ENCODE data around the gene FGFR2.

DNA sequence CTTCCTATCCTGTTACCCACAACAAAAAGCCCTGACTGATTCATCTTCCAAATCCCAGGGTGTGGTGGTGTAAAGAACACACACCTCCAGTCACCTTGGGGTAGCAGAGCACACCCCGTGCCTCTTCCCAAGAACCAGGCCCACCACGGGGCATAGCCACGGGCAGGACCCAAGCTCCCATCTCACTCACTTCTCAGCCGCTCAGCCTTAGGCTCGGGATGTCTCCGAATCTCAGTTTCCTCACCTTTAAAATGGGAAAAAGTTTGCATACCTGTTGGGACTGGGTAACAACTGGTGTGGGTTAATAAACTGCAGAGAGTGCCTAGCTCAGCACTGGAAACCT lies 139.0 kb downstream of the FGFR2 start:
- TF ChIP-seq, protein P1, sequence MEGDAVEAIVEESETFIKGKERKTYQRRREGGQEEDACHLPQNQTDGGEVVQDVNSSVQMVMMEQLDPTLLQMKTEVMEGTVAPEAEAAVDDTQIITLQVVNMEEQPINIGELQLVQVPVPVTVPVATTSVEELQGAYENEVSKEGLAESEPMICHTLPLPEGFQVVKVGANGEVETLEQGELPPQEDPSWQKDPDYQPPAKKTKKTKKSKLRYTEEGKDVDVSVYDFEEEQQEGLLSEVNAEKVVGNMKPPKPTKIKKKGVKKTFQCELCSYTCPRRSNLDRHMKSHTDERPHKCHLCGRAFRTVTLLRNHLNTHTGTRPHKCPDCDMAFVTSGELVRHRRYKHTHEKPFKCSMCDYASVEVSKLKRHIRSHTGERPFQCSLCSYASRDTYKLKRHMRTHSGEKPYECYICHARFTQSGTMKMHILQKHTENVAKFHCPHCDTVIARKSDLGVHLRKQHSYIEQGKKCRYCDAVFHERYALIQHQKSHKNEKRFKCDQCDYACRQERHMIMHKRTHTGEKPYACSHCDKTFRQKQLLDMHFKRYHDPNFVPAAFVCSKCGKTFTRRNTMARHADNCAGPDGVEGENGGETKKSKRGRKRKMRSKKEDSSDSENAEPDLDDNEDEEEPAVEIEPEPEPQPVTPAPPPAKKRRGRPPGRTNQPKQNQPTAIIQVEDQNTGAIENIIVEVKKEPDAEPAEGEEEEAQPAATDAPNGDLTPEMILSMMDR (IDR thresholded peaks at IDR 0.05; ENCODE audit: low read depth, low read length): no peak
- no peak for TF ChIP-seq POLR2A (IDR thresholded peaks at IDR 0.05; ENCODE audit: extremely low read depth, insufficient read length)

Measured in NB4 (cell line).